Neural progenitor cell (in vitro differentiated cells): ENCODE data around the gene ZBP1.

Source experiments
- EZH2 ChIP-seq: fragments of 200-600 bp; sonication (generic); IDR thresholded peaks from 2 replicates; pipeline ENCODE4 v1.6.1; 2017; ENCODE audit warnings: antibody characterized with exemption, mild to moderate bottlenecking, moderate library complexity
- EZH2phosphoT487 ChIP-seq: fragments of 200-600 bp; sonication (generic); IDR thresholded peaks from 2 replicates; pipeline ENCODE4 v1.6.1; 2017; ENCODE audit warnings: antibody characterized with exemption
- TF ChIP-seq, protein P1 (sequence below): fragments of 200-600 bp; sonication (generic); IDR thresholded peaks from 2 replicates; pipeline ENCODE4 v1.5.1; 2017; ENCODE audit warnings: antibody characterized with exemption, mild to moderate bottlenecking

DNA sequence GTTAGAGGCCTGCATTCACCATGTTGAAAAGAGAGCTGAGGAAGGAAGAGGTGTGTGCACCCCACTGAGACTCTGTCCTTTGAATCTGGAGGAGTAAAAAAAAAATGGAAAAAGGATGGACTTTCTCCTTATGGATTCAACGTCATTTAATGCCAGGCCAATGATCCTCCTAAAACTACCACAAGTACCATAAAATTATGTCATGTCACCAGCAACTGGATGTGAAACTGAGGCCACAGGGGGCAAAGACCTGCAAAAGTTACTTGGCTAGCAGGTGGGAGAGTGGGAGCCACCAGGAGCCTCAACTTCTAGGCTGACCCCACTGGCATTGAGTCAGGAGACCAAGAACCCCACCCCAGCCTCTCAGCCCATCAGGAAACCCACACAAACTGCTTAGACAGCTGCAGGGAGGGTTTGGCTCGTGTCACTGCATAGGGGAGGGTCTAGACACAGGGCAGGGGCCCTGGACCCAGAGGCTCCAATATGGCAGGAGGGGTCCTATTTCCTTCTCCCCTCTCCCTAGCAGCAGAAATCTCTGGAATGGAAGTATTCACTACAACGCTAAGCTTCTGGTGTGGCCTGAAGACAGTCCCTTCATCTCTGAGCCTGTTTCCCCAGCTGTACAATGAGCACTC is 48.3 kb downstream of the ZBP1 start:
- TF ChIP-seq, protein P1, sequence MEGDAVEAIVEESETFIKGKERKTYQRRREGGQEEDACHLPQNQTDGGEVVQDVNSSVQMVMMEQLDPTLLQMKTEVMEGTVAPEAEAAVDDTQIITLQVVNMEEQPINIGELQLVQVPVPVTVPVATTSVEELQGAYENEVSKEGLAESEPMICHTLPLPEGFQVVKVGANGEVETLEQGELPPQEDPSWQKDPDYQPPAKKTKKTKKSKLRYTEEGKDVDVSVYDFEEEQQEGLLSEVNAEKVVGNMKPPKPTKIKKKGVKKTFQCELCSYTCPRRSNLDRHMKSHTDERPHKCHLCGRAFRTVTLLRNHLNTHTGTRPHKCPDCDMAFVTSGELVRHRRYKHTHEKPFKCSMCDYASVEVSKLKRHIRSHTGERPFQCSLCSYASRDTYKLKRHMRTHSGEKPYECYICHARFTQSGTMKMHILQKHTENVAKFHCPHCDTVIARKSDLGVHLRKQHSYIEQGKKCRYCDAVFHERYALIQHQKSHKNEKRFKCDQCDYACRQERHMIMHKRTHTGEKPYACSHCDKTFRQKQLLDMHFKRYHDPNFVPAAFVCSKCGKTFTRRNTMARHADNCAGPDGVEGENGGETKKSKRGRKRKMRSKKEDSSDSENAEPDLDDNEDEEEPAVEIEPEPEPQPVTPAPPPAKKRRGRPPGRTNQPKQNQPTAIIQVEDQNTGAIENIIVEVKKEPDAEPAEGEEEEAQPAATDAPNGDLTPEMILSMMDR: no peak
- TF ChIP-seq EZH2 (no peak), EZH2phosphoT487 (no peak)
